ENCODE measurements around the gene ARHGAP26. TPM values are rescaled to one million over a fixed set of nuclear protein-coding genes. Genes with fewer than 3 reads are reported as not detected.
A peak's percentile ranks its signal among the peaks of the same experiment; 100 is the strongest.

The ARHGAP26 gene
- total and polyA plus RNA-seq, 2 experiments from 2014 or later = 9.5 to 16.8 TPM

DNA sequence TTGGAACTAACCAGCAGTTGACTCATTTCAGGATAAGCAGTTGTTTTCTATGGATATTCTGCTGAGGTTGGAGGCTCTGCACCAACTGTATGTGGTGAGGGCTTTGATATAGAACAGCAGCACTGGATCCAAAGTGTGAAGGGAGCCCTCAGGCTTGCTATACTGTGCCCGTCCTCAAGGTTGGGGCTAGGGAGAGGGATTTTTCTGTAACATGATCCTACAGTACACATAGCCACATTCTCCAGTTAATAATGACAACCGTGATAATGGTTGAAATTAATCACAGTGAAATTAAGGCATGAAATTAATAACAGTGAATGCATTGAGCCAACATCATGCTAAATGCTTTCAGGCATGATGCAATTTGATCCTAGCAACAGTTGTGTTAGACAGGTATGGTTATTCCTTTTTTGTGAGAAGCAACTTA, 36.7 kb downstream of the ARHGAP26 start:
- Mint-ChIP-seq H3K4me3 (no peak overlapping the region), H3K27me3 (ENCODE audit: insufficient read depth, low read depth, poor library complexity) (peaks cover 3% of the 10 kb centered on the region), H3K36me3 (ENCODE audit: low read depth) (no peaks in the 10 kb centered on the region), H3K27ac (peak overlapping the region; percentile 30; the same call in 1 of the 2 replicates), H3K9me3 (no peaks in the 10 kb centered on the region), H3K4me1 (peaks cover 24% of the 10 kb centered on the region)
- Histone ChIP-seq H3K27ac (ENCODE audit: low read depth) (0 out of 2 replicates have a peak overlapping the region, but pooled peaks have one; percentile 15), H2AFZ (no peak overlapping the region), H3K79me2 (replicated peaks; ENCODE audit: insufficient read depth) (peaks cover 53% of the 10 kb centered on the region), H3F3A (replicated peaks; ENCODE audit: low read depth) (no peaks in the 10 kb centered on the region; the same call in 1 of the 2 replicates), H3K4me1 (ENCODE audit: insufficient read depth) (peaks cover 20% of the 10 kb centered on the region; the same call in 1 of the 2 replicates), H3K9me2 (ENCODE audit: insufficient read depth) (no peaks in the 10 kb centered on the region), H3K4me2 (no peak overlapping the region), H3K36me3 (ENCODE audit: insufficient read depth) (no peaks in the 10 kb centered on the region), H3K27me3 (ENCODE audit: insufficient read depth) (no peaks in the 10 kb centered on the region), H3K4me3 (no peak overlapping the region), H4K20me1 (replicated peaks; ENCODE audit: insufficient read depth) (peaks cover 8% of the 10 kb centered on the region; the same call in 1 of the 2 replicates)
- TF ChIP-seq JUNB (IDR thresholded peaks at IDR 0.05; ENCODE audit: unreplicated experiment) (no peak), EZH2 (IDR thresholded peaks at IDR 0.05; ENCODE audit: low read depth, unreplicated experiment) (no peak), STAT1 (IDR thresholded peaks at IDR 0.05; ENCODE audit: unreplicated experiment) (no peak), ZNF331 (CRISPR knock-in tag; IDR thresholded peaks at IDR 0.05; ENCODE audit: low read depth) (no peak), POLR2AphosphoS5 (IDR thresholded peaks at IDR 0.05; ENCODE audit: low read depth) (no peak), ZNF114 (CRISPR knock-in tag; IDR thresholded peaks at IDR 0.05) (no peak)
- TF ChIP-seq, protein P1, sequence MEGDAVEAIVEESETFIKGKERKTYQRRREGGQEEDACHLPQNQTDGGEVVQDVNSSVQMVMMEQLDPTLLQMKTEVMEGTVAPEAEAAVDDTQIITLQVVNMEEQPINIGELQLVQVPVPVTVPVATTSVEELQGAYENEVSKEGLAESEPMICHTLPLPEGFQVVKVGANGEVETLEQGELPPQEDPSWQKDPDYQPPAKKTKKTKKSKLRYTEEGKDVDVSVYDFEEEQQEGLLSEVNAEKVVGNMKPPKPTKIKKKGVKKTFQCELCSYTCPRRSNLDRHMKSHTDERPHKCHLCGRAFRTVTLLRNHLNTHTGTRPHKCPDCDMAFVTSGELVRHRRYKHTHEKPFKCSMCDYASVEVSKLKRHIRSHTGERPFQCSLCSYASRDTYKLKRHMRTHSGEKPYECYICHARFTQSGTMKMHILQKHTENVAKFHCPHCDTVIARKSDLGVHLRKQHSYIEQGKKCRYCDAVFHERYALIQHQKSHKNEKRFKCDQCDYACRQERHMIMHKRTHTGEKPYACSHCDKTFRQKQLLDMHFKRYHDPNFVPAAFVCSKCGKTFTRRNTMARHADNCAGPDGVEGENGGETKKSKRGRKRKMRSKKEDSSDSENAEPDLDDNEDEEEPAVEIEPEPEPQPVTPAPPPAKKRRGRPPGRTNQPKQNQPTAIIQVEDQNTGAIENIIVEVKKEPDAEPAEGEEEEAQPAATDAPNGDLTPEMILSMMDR (conservative IDR thresholded peaks at IDR 0.05; ENCODE audit: low read depth in 2 of 2) = no peak
- TF ChIP-seq, protein P2, sequence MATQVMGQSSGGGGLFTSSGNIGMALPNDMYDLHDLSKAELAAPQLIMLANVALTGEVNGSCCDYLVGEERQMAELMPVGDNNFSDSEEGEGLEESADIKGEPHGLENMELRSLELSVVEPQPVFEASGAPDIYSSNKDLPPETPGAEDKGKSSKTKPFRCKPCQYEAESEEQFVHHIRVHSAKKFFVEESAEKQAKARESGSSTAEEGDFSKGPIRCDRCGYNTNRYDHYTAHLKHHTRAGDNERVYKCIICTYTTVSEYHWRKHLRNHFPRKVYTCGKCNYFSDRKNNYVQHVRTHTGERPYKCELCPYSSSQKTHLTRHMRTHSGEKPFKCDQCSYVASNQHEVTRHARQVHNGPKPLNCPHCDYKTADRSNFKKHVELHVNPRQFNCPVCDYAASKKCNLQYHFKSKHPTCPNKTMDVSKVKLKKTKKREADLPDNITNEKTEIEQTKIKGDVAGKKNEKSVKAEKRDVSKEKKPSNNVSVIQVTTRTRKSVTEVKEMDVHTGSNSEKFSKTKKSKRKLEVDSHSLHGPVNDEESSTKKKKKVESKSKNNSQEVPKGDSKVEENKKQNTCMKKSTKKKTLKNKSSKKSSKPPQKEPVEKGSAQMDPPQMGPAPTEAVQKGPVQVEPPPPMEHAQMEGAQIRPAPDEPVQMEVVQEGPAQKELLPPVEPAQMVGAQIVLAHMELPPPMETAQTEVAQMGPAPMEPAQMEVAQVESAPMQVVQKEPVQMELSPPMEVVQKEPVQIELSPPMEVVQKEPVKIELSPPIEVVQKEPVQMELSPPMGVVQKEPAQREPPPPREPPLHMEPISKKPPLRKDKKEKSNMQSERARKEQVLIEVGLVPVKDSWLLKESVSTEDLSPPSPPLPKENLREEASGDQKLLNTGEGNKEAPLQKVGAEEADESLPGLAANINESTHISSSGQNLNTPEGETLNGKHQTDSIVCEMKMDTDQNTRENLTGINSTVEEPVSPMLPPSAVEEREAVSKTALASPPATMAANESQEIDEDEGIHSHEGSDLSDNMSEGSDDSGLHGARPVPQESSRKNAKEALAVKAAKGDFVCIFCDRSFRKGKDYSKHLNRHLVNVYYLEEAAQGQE (IDR thresholded peaks at IDR 0.05; ENCODE audit: unreplicated experiment) = no peak
- TF ChIP-seq, protein P3, sequence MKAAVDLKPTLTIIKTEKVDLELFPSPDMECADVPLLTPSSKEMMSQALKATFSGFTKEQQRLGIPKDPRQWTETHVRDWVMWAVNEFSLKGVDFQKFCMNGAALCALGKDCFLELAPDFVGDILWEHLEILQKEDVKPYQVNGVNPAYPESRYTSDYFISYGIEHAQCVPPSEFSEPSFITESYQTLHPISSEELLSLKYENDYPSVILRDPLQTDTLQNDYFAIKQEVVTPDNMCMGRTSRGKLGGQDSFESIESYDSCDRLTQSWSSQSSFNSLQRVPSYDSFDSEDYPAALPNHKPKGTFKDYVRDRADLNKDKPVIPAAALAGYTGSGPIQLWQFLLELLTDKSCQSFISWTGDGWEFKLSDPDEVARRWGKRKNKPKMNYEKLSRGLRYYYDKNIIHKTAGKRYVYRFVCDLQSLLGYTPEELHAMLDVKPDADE (IDR thresholded peaks at IDR 0.05) = no peak
- peak; percentile 89 for ATAC-seq
- peak; percentile 36 for DNase-seq (ENCODE audit: low spot score)

All from GM23338 (cell line).